Hematopoietic multipotent progenitor cell (in vitro differentiated cells): ENCODE measurements around the gene MAGEB16. TPM values are rescaled to one million over a fixed set of nuclear protein-coding genes. Genes with fewer than 3 reads are reported as not detected.

ENCODE experiments used
- DNase-seq, 3 donors: peaks; one replicate each; pipeline ENCODE4 v3.0.0-alpha.2; 2011 to 2015; ENCODE audit warnings: low read depth in 2 of 3, low spot score in 2 of 3
- total RNA-seq: library from RNA; depleted of rRNA; stranded (reverse); fragments of >200 nt; gene quantifications from one replicate; pipeline ENCODE4 v1.2.3, GENCODE V29; 2012

The MAGEB16 gene
- not detected for total RNA-seq

GRCh38 chrX:35798042-35798441 lies at the start of gene MAGEB16:
Gene MAGEB16 (plus strand): TSS chrX:35798342. CDS start chrX:35802197, 3,855 bp downstream.
- no peak for DNase-seq

GRCh38 chrX:35773958-35774564 lies 24.1 kb upstream of the MAGEB16 start:
- no peak for DNase-seq

DNA sequence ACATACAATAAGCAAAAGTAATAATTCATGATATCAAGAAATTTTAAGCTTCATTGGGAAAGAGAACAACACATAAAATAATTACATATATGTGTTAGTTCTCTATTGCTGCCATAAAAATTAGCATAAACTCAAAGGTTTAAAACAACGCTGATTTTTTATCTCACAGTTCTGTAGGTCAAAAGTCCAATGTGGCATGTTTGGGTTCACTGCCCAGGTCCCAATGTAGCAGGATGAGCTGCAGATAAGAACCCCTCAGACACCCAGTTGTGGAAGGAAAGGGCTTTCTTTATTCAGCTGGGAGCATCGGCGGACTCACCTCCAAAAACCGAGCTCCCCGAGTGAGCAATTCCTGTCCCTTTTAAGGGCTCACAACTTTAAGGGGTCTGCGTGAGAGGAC lies 13.1 kb upstream of the MAGEB16 start:
- no peak for DNase-seq

DNA sequence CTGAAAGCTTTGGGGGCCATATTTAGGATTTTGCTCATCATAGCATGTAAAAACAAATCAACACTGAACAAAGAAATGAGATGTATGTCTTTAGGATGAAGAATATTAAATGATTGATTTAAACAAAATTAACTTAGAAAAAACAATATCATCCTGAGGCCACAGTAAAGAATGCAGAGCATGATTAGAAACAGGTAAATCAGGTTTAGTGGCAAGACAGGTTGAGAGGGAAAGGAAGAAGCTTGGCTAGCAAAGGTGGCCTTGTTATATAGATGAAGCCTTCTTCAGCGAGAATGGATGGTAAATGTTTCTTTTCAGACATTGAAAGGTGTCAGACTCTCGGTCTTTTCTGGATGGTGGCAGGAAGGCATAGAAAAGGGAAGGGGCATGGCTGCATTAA lies 11.9 kb upstream of the MAGEB16 start:
- DNase-seq: no peak

- DNase-seq: no peak
These were observed 10.3 kb upstream of the MAGEB16 start for GRCh38 chrX:35787867-35788266.

DNA sequence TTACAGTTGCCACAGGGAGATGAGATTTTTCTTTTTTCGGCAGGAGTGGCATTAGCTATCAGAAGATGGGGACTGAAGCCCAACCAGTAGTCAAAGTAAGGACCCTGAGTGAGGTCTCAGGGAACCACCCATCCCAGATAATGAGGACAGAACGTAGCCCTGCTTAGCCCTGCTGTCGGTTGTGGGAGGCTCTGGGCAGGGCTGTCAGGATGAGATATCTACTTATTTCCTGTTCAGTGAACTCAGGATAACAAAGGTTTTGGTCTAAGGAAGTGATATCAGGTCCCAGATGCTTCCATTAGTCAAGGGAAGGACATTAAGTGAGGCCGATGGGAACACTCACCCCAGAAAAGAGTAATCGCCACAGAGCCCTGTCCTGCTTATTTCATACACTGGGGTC lies 2.3 kb downstream of the MAGEB16 start:
- DNase-seq: peak in 2 of 3 donors; percentile 26 to 31

DNA sequence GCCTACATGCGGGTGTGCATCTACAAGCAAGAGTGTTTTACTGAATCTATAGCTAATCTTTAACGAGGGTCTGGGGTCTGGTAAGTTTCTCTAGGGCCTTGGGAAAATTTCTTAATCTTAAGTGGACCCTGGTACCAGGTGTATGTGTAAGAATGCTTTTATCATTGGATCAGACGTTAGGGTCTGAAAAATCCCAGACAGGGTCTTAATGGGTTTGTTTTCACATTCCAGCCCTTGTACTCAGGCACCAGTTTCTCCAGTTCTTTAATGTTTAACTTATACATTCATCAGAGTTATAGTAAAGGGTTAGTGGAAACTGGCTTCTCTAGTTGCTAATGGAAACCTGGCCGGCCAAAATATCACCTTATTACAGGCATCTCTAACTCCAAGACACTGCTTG lies 11.6 kb downstream of the MAGEB16 start:
- no peak for DNase-seq

- no peak for DNase-seq
These were observed 21.1 kb downstream of the MAGEB16 start for GRCh38 chrX:35819241-35819640.

GRCh38 chrX:35826503-35826902 lies 28.4 kb downstream of the MAGEB16 start:
- no peak for DNase-seq

GRCh38 chrX:35829501-35829900 lies 31.4 kb downstream of the MAGEB16 start:
- no peak for DNase-seq

- peak in 1 of 3 donors; percentile 1 for DNase-seq
These were observed 43.7 kb downstream of the MAGEB16 start for GRCh38 chrX:35841872-35842271.

DNA sequence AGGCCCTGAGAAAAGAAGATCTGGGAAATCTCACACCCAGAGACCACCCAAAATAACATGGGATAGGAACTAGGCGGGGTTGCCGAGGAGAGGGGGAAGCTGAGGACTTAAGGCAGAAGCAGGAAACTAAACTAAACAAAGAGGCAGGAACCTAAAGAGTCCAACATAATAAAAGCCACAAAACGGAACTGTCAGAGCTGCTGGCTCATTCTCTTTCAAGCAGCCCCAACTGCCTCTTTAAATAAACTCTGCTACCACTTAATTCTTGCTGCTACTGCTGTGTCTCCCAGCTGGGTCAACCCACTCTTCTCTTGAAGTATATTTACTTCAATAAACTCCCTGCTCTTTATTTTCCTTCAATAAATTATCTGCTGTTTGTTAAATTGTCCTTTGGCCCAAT lies 44.5 kb downstream of the MAGEB16 start:
- peak in 2 of 3 donors; percentile 25 to 70 for DNase-seq

GRCh38 chrX:35847736-35848135 lies 49.6 kb downstream of the MAGEB16 start:
- no peak for DNase-seq

Other genes with a start within 250 kb of the MAGEB16 start
- under 0.01 TPM for gene CFAP47, start 121.4 kb downstream of the MAGEB16 start, total RNA-seq